MCF 10A (cell line): ENCODE measurements around the gene ZNF664. TPM values are rescaled to one million over a fixed set of nuclear protein-coding genes. Genes with fewer than 3 reads are reported as not detected.
A peak's percentile ranks its signal among the peaks of the same experiment; 100 is the strongest.

Source experiments
- BruUV-seq: library from RNA; stranded (reverse); fragments of 400-500 nt; replicated peaks from 2 replicates; lab custom pipeline; 2021; lab: Mats Ljungman, UMichigan
- CTCF ChIA-PET: fragments of 300-600 bp; sonication (Branson Sonifier 250); formaldehyde crosslinking; extraction: SDS; loops from one replicate; lab custom pipeline; 2021; ENCODE audit warnings: antibody characterized with exemption, inconsistent platforms; lab: Yijun Ruan, JAX
- POLR2A ChIA-PET: fragments of 300-600, 350-650 bp; sonication (Branson Sonifier 250); formaldehyde crosslinking; extraction: SDS; loops from one replicate; lab custom pipeline; 2020; ENCODE audit warnings: antibody characterized with exemption, inconsistent platforms; lab: Yijun Ruan, JAX
- DNase-seq: peaks from one replicate; pipeline ENCODE4 v3.0.0-alpha.2; 2018; ENCODE audit not compliant: unreplicated experiment
- H3K27ac Mint-ChIP-seq: one replicate; pipeline ENCODE4 v1.8.0; 2022; ENCODE audit warnings: mild to moderate bottlenecking, low read depth, mixed read lengths; ENCODE audit not compliant: unreplicated experiment
- H3K27me3 Mint-ChIP-seq: one replicate; pipeline ENCODE4 v1.8.0; 2022; ENCODE audit warnings: mixed read lengths; ENCODE audit not compliant: insufficient read depth, unreplicated experiment
- H3K36me3 Mint-ChIP-seq: one replicate; pipeline ENCODE4 v1.8.0; 2022; ENCODE audit warnings: mild to moderate bottlenecking, moderate library complexity, mixed read lengths; ENCODE audit not compliant: insufficient read depth, unreplicated experiment
- H3K4me1 Mint-ChIP-seq: one replicate; pipeline ENCODE4 v1.8.0; 2022; ENCODE audit warnings: mixed read lengths; ENCODE audit not compliant: insufficient read depth, unreplicated experiment
- H3K4me3 Mint-ChIP-seq: one replicate; pipeline ENCODE4 v1.8.0; 2022; ENCODE audit warnings: mild to moderate bottlenecking, moderate library complexity, mixed read lengths; ENCODE audit not compliant: unreplicated experiment
- H3K9me3 Mint-ChIP-seq: one replicate; pipeline ENCODE4 v1.8.0; 2022; ENCODE audit warnings: mixed read lengths; ENCODE audit not compliant: unreplicated experiment
- CTCF ChIP-seq: fragments of 200-600 bp; IDR thresholded peaks from one replicate; pipeline ENCODE4 v1.8.0; 2022; ENCODE audit warnings: antibody characterized with exemption, mild to moderate bottlenecking; ENCODE audit not compliant: unreplicated experiment
- intact Hi-C: fragments of 100-400 bp; cut with micrococcal nuclease; formaldehyde crosslinking; loops from 2 replicates; pipeline ENCODE4 v1.14.1; 2022
- total RNA-seq: library from RNA; stranded (reverse); gene quantifications from 2 replicates; pipeline ENCODE4 v1.2.3, GENCODE V29; 2022

Gene ZNF664
- total RNA-seq, 1 experiment from 2014 or later = 123 TPM

DNA sequence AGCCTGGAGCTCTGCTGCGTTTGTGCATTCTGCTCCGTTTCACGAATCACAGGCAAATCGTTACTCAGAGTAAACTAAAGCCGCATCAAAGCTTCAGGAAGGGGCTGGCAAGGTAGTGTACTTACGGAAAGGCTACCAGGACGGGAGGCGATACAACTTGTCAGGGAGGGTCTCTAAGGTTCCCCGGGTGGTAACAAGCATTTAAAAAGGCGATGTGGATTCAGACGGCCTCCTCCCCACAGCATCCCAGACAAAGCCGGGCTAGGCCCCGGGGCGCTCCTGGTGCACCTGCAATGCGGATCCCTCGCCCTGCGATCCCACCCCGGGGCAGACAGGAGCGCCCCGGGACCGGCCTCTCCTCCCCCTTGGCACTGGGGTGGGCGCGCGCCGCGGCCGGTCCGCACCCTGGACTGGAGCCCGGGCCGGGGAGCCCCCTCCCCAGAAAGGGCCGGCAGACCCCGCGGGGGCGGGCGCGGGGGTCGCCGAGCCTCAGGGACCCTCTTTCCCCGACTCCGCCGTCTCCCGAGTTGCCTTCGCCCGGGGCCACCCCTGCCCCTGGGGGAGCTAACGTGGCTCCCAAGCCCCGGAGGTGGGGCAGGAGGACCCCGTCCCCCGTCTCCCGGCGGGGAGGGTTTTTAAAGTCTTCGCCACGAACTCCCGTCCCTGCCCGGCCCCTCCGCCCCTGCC, 1.1 kb upstream of the ZNF664 start:
- Mint-ChIP-seq H3K36me3 (peaks cover 6% of the 10 kb centered on the region), H3K27me3 (no peaks in the 10 kb centered on the region), H3K4me1 (peaks cover 24% of the 10 kb centered on the region), H3K9me3 (no peaks in the 10 kb centered on the region), H3K27ac (peak overlapping the region; percentile 75), H3K4me3 (peak overlapping the region; percentile 95)
- ChIA-PET CTCF (interaction anchor here (0.6 to 1.7 kb wide), 5 partner anchors 10 to 169 kb away, joined by 3 to 9 read pairs (median 5); no protein-coding TSS in a partner anchor), POLR2A (interaction anchor here (0.5 to 2.4 kb wide), 11 partner anchors 10 to 1006 kb away, joined by 3 to 9 read pairs (median 4); partner anchors contain the start of gene ABCB9)
- no TSS peak for BruUV-seq
- peak; percentile 40 for DNase-seq
- intact Hi-C loops = loop anchor here (2.0 kb wide), 1 partner anchor 67 kb away; no protein-coding TSS in a partner anchor
- no peak for TF ChIP-seq CTCF

DNA sequence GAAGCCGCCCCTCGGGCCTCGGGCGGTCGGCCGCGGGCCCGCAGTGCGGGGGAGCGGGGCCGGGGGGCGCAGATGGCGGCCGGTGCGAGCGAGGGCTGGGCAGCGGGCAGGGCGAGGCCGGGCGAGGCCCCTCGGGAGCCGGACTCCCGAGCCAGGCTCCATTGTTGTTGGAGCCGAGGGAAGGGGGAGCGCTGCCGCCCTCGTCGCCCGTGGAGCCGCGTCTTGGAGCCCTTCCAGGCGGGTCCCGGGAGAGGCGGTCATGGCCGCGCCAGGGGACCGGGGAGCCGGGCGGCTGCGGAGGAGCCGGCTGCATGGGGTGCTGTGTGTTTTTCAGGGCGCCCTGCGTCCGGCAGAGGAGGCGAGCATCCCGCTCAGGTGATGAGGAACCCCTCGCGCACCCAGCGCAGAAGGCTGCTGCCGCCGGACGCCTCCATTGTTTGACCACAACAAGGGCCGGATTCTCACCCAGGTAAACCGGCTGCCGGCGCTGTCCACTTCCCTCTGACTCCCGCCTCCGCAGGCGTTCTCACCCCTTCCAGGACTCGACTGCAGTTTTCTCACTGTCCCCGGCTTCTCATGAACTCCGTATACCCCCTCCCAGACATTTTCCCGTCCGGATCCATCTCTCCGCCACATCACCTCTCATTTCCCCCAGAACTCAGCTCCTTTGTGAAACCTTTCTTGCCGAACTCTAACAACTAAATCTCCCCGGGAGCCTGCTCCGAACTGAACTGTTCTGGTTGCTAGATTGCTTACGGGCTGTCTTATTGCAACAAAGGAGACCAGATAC, 732 bp downstream of the ZNF664 start:
- TF ChIP-seq CTCF = no peak
- H3K9me3 Mint-ChIP-seq = no peaks in the 10 kb centered on the region
- DNase-seq = peak; percentile 44
- H3K27me3 Mint-ChIP-seq = no peaks in the 10 kb centered on the region
- intact Hi-C loops = no loop called here
- H3K27ac Mint-ChIP-seq = peak overlapping the region; percentile 92
- peaks cover 23% of the 10 kb centered on the region for H3K36me3 Mint-ChIP-seq
- H3K4me3 Mint-ChIP-seq = peak overlapping the region; percentile 95
- peaks cover 20% of the 10 kb centered on the region for H3K4me1 Mint-ChIP-seq
- POLR2A ChIA-PET = interaction anchor here (0.6 to 1.6 kb wide), 8 partner anchors 9 to 964 kb away, joined by 3 to 7 read pairs (median 3); no protein-coding TSS in a partner anchor
- CTCF ChIA-PET = interaction anchor here (1.0 kb wide), 1 partner anchor 68 kb away, joined by 3 read pairs; no protein-coding TSS in a partner anchor
- BruUV-seq = no TSS peak

GRCh38 chr12:123976227-123976826, 3.3 kb downstream of the ZNF664 start:
- no TSS peak for BruUV-seq
- H3K27ac Mint-ChIP-seq = peak overlapping the region; percentile 68
- no peak for TF ChIP-seq CTCF
- intact Hi-C loops = no loop called here
- no peak overlapping the region for H3K4me3 Mint-ChIP-seq
- H3K4me1 Mint-ChIP-seq = peaks cover 14% of the 10 kb centered on the region
- H3K27me3 Mint-ChIP-seq = no peaks in the 10 kb centered on the region
- peaks cover 36% of the 10 kb centered on the region for H3K36me3 Mint-ChIP-seq
- no peak for DNase-seq
- ChIA-PET CTCF (interaction anchor here (0.5 to 1.8 kb wide), 5 partner anchors 9 to 57 kb away, joined by 3 to 8 read pairs (median 5); no protein-coding TSS in a partner anchor), POLR2A (interaction anchor here (0.6 to 1.4 kb wide), 5 partner anchors 19 to 498 kb away, joined by 3 to 5 read pairs (median 3); no protein-coding TSS in a partner anchor)
- H3K9me3 Mint-ChIP-seq = no peaks in the 10 kb centered on the region
